Fibroblast of the aortic adventitia (primary cell): Measurements from ENCODE around the gene HEXIM1. TPM values are rescaled to one million over a fixed set of nuclear protein-coding genes. Genes with fewer than 3 reads are reported as not detected.

ENCODE experiments used
- DNase-seq: peaks from one replicate; pipeline ENCODE4 v3.0.0-alpha.2; 2010; ENCODE audit warnings: low read depth
- H3K4me3 ChIP-seq: 2 replicates; pipeline ENCODE4 v1.5.1; 2011; ENCODE audit warnings: low read depth, mild to moderate bottlenecking, control low read depth, low read length, moderate library complexity
- CTCF ChIP-seq: IDR thresholded peaks from 2 replicates; pipeline ENCODE4 v1.5.1; 2011; ENCODE audit warnings: mild to moderate bottlenecking, low read length, control low read depth, inconsistent platforms; ENCODE audit not compliant: insufficient read depth
- total RNA-seq: library from RNA; depleted of rRNA; stranded (reverse); fragments of >200 nt; gene quantifications from 2 replicates; pipeline ENCODE4 v1.2.3, GENCODE V29; 2012; ENCODE audit warnings: low replicate concordance

HEXIM1 gene
- total RNA-seq, 1 donor: 10.0 TPM

GRCh38 chr17:45135192-45135977 lies 12.9 kb upstream of the HEXIM1 start, which contains the start of gene ACBD4:
Gene ACBD4, plus strand, starts transcription at chr17:45135687. Its CDS starts 458 bp downstream, at chr17:45136145.
- H3K4me3 ChIP-seq: peak within 1 kb of the TSS; percentile 87
- DNase-seq: peak; percentile 99
- TF ChIP-seq CTCF: peak; percentile 100

- DNase-seq: no peak
- H3K4me3 ChIP-seq: peak overlapping the region; percentile 87
- no peak for TF ChIP-seq CTCF
These were observed 12.1 kb upstream of the HEXIM1 start for GRCh38 chr17:45135978-45136791.

- no peak for DNase-seq
- TF ChIP-seq CTCF: no peak
- no peak overlapping the region for H3K4me3 ChIP-seq
These were observed 11.3 kb upstream of the HEXIM1 start for GRCh38 chr17:45136846-45137560.

- H3K4me3 ChIP-seq: no peak overlapping the region
- TF ChIP-seq CTCF: no peak
- DNase-seq: no peak
These were observed 10.5 kb upstream of the HEXIM1 start for GRCh38 chr17:45137561-45138305.

- no peak overlapping the region for H3K4me3 ChIP-seq
- TF ChIP-seq CTCF: no peak
- no peak for DNase-seq
These were observed 9.3 kb upstream of the HEXIM1 start for GRCh38 chr17:45138911-45139532.
